Sigmoid colon (tissue), 7 donors: ENCODE data around the gene ACOT13. TPM values are rescaled to one million over a fixed set of nuclear protein-coding genes. Genes with fewer than 3 reads are reported as not detected.
"Not testable (repeated sequence)": the region's sequence is repeated elsewhere in the genome, so short reads cannot be mapped to it uniquely, and the experiment has no call there.

Source experiments
- DNase-seq: peaks from one replicate; pipeline ENCODE4 v3.0.0-alpha.2; 2019
- H3K27ac ChIP-seq, 4 donors: fragments of 200-600 bp; sonication (generic); one replicate each; pipeline ENCODE4 v1.5.1; 2016 to 2019; ENCODE audit warnings: mild to moderate bottlenecking in 1 of 4
- H3K27me3 ChIP-seq, 3 donors: fragments of 200-600 bp; sonication (generic); one replicate each; pipeline ENCODE4 v1.5.1; 2019; ENCODE audit warnings: mild to moderate bottlenecking in 1 of 3
- H3K36me3 ChIP-seq, 4 donors: fragments of 200-600 bp; sonication (generic); one replicate each; pipeline ENCODE4 v1.5.1; 2016 to 2019
- H3K4me1 ChIP-seq, 4 donors: fragments of 200-600 bp; sonication (generic); one replicate each; pipeline ENCODE4 v1.5.1; 2017 to 2019
- H3K4me3 ChIP-seq, 4 donors: fragments of 200-600 bp; sonication (generic); one replicate each; pipeline ENCODE4 v1.5.1; 2017 to 2019; ENCODE audit warnings: mild to moderate bottlenecking in 2 of 4, moderate library complexity in 1 of 4
- H3K9me3 ChIP-seq, 4 donors: fragments of 200-600 bp in 3 of 4; sonication (generic) in 3 of 4; one replicate each; pipeline versions ENCODE4 v1.5.1 to v1.6.1; 2013 to 2019
- EP300 ChIP-seq, 4 donors: sonication (generic); formaldehyde crosslinking; IDR thresholded peaks; one replicate each; pipeline ENCODE4 v1.6.1; 2017; ENCODE audit warnings: antibody characterized with exemption in 4 of 4
- POLR2A ChIP-seq, 2 donors: fragments of 450-650 bp; IDR thresholded peaks; one replicate each; pipeline ENCODE4 v1.6.1; 2016; ENCODE audit warnings: antibody characterized with exemption in 2 of 2, mild to moderate bottlenecking in 2 of 2, moderate library complexity in 2 of 2
- POLR2AphosphoS5 ChIP-seq, 4 donors: sonication (generic); formaldehyde crosslinking; IDR thresholded peaks; one replicate each; pipeline ENCODE4 v1.6.1; 2017; ENCODE audit warnings: antibody characterized with exemption in 4 of 4
- WGBS, 2 donors: extraction: QIAGEN DNeasy Blood & Tissue Kit; methylation state at CpG; one replicate each; pipeline ENCODE4 v1.1.7; 2013; 5-methylcytosine and 5-hydroxymethylcytosine counted together
- intact Hi-C: fragments of 100-400 bp; cut with DNase I; formaldehyde crosslinking; loops from one replicate; pipeline ENCODE4 v1.15.1; 2023
- polyA plus RNA-seq, 3 donors: library from polyadenylated mRNA; stranded (reverse); fragments of 200-250 nt; gene quantifications; one replicate each; pipeline ENCODE4 v1.2.3, GENCODE V29; 2013
- total RNA-seq, 4 donors: library from RNA; depleted of rRNA; stranded (reverse); fragments of >200 nt; gene quantifications; one replicate each; pipeline ENCODE4 v1.1.0, GENCODE V29; 2016
- TF ChIP-seq, protein P1 (sequence below), 4 experiments: fragments of 450-650 bp in 3 of 4; fragments of 200-600 bp in 1 of 4; IDR thresholded peaks; one replicate each; pipeline ENCODE4 v1.5.1; 2016 to 2019; ENCODE audit warnings: antibody characterized with exemption in 4 of 4, mild to moderate bottlenecking in 3 of 4, moderate library complexity in 2 of 4
- donor health status: healthy with polysubstance abuse.
- donor health status: Bipolar disorder and iron deficiency.
- donor health status: healthy.

ACOT13 gene
- total and polyA plus RNA-seq, 7 donors, result 5.3 to 48.6 (median 11.8) TPM

DNA sequence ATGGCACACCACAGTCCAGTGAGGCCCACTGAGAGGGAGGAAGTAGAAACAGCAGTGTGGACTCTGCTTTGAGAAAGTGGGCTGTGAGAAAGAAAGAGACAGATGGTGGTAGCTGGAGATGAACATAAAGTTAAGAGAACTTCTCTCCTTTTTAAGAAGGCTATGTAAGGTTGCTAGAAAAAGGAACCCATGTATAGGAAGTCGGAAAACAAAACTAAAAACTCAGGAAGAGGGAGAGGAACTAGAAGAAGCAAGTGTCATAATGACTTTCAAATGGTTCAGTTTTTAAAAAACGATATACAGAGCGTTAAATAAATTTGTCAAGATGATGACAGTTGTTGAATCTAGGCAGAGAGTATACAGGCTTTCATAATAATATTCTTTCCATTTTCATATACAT is 82.4 kb downstream of the ACOT13 start:
- TF ChIP-seq POLR2AphosphoS5 (IDR thresholded peaks at IDR 0.05), result no peak
- TF ChIP-seq, protein P1, sequence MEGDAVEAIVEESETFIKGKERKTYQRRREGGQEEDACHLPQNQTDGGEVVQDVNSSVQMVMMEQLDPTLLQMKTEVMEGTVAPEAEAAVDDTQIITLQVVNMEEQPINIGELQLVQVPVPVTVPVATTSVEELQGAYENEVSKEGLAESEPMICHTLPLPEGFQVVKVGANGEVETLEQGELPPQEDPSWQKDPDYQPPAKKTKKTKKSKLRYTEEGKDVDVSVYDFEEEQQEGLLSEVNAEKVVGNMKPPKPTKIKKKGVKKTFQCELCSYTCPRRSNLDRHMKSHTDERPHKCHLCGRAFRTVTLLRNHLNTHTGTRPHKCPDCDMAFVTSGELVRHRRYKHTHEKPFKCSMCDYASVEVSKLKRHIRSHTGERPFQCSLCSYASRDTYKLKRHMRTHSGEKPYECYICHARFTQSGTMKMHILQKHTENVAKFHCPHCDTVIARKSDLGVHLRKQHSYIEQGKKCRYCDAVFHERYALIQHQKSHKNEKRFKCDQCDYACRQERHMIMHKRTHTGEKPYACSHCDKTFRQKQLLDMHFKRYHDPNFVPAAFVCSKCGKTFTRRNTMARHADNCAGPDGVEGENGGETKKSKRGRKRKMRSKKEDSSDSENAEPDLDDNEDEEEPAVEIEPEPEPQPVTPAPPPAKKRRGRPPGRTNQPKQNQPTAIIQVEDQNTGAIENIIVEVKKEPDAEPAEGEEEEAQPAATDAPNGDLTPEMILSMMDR (IDR thresholded peaks at IDR 0.05), result no peak
- TF ChIP-seq EP300 (IDR thresholded peaks at IDR 0.05), result no peak
- TF ChIP-seq POLR2A (IDR thresholded peaks at IDR 0.05), result no peak
- H3K36me3 ChIP-seq, result no peaks in the 10 kb centered on the region
- DNase-seq, result no peak
- no peaks in the 10 kb centered on the region for H3K4me1 ChIP-seq
- H3K27me3 ChIP-seq, result no peaks in the 10 kb centered on the region
- no peak overlapping the region for H3K27ac ChIP-seq
- WGBS, 2 donors, result 62 to 86% methylated on average over 3 of the region's 3 CpGs
- no peaks in the 10 kb centered on the region for H3K9me3 ChIP-seq
- H3K4me3 ChIP-seq, result no peak overlapping the region
- intact Hi-C loops, result no loop called here

DNA sequence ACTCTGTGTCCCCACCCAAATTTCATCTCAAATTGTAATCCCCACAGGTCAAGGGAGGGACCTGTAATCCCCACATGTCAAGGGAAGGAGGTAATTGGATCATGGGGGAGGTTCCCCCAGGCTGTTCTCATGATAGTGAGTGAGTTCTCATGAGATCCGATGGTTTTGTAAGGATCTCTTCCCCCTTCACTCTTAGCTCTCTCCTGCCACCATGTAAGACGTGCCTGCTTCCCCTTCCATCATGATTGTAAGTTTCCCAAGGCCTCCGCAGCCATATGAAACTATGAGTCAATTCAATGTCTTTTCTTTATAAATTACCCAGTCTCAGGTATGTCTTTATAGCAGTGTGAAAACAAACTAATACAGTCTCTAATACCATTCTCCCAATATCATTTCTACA is 84.0 kb downstream of the ACOT13 start:
- H3K4me1 ChIP-seq, intact Hi-C loops: not testable (repeated sequence)
- 77 to 96% methylated on average over 3 of the region's 3 CpGs for WGBS, 2 donors

DNA sequence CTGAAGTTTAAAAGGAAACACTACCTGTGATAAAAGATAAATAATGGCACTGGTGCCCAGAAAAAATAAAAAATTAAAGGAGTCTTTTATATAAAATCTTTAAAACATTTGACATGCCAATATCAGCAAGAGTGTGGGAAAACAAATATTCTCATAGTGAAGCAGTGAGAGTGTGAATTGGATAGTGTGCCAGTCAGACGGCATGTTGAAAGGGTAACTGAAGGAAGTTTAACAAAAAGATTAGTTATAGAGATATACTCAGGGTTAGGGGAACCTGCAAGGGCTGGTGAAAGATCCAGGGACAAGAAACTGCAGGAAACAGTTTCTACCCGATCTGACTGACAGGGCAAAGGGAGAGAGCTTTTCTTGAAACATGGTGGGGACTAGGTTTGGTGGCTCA is 85.6 kb downstream of the ACOT13 start:
- intact Hi-C loops, result no loop called here
- TF ChIP-seq, protein P1 (IDR thresholded peaks at IDR 0.05), result no peak
- TF ChIP-seq EP300 (IDR thresholded peaks at IDR 0.05) (no peak), POLR2A (IDR thresholded peaks at IDR 0.05) (no peak), POLR2AphosphoS5 (IDR thresholded peaks at IDR 0.05) (no peak)
- no peaks in the 10 kb centered on the region for H3K27me3 ChIP-seq

More for the DNA sequence above, 84.0 kb downstream of the ACOT13 start:
- not testable (repeated sequence) for H3K4me3 ChIP-seq, H3K36me3 ChIP-seq, H3K27me3 ChIP-seq, H3K27ac ChIP-seq, DNase-seq, H3K9me3 ChIP-seq

DNA sequence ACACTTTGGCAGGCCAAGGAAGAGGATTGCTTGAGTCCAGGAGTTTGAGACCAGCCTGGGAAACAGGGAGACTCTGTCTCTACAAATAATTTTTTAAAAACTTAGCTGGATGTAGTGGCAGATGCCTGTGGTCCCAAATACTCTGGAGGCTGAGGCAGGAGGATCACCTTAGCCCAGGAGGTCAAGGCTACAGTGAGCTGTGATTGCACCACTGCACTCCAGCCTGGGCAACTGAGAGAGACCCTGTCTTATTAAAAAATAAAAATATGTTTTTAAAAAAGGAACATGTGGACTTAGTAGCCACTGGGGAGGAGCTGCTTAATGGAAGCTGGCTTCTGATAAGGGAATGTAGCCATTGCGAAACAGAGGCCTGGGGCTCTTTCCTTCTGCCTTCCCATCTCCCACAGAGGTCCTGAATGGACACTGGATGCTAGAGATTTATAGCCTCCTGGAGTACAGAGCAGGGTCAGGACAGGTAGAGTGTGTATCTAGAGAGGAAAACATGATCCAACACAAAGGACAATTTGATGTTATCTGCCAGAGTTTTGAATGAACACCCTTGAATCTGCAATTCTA is 86.1 kb downstream of the ACOT13 start:
- intact Hi-C loops, result no loop called here
- H3K27ac ChIP-seq, result no peak overlapping the region
- H3K36me3 ChIP-seq, result no peaks in the 10 kb centered on the region

More for the DNA sequence above, 85.6 kb downstream of the ACOT13 start:
- Histone ChIP-seq H3K27ac (no peak overlapping the region), H3K9me3 (no peaks in the 10 kb centered on the region), H3K4me3 (no peak overlapping the region), H3K36me3 (no peaks in the 10 kb centered on the region), H3K4me1 (no peaks in the 10 kb centered on the region)
- 65 to 73% methylated on average over 2 of the region's 2 CpGs for WGBS, 2 donors
- no peak for DNase-seq

DNA sequence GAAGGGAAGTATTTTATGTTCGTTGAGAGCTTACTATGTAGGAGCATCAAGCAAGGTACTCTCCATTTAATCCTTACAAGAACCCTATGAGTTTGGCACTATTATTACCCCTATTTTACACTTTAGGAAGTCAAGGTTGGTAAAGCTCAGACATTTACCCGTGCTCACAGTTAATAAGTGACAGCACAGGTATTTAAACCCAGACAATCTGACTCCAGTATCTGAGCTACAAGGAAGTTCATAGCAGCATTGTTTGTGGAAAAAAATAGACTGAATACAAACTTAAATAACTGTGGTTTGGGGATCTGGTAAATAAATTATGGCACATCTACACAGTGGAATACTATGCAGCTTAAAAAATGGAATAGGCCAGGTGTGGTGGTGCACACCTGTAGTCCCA is 86.7 kb downstream of the ACOT13 start:
- no peaks in the 10 kb centered on the region for H3K27me3 ChIP-seq
- no peaks in the 10 kb centered on the region for H3K36me3 ChIP-seq
- H3K27ac ChIP-seq, result no peak overlapping the region
- H3K4me3 ChIP-seq, result no peak overlapping the region
- intact Hi-C loops, result no loop called here
- TF ChIP-seq EP300 (IDR thresholded peaks at IDR 0.05), result no peak
- TF ChIP-seq, protein P1 (IDR thresholded peaks at IDR 0.05), result no peak
- no peak for TF ChIP-seq POLR2A (IDR thresholded peaks at IDR 0.05)
- TF ChIP-seq POLR2AphosphoS5 (IDR thresholded peaks at IDR 0.05), result no peak
- H3K4me1 ChIP-seq, result no peaks in the 10 kb centered on the region
- DNase-seq, result no peak
- 53 to 81% methylated on average over 2 of the region's 2 CpGs for WGBS, 2 donors
- H3K9me3 ChIP-seq, result no peaks in the 10 kb centered on the region

More for the DNA sequence above, 86.1 kb downstream of the ACOT13 start:
- no peak for TF ChIP-seq EP300 (IDR thresholded peaks at IDR 0.05)
- TF ChIP-seq POLR2AphosphoS5 (IDR thresholded peaks at IDR 0.05), result no peak
- TF ChIP-seq POLR2A (IDR thresholded peaks at IDR 0.05), result no peak
- TF ChIP-seq, protein P1 (IDR thresholded peaks at IDR 0.05), result no peak
- no peaks in the 10 kb centered on the region for H3K27me3 ChIP-seq
- no peaks in the 10 kb centered on the region for H3K9me3 ChIP-seq
- H3K4me1 ChIP-seq, result no peaks in the 10 kb centered on the region
- WGBS, 2 donors, result 100% methylated on average over 1 of the region's 1 CpG
- DNase-seq, result no peak
- H3K4me3 ChIP-seq, result no peak overlapping the region

DNA sequence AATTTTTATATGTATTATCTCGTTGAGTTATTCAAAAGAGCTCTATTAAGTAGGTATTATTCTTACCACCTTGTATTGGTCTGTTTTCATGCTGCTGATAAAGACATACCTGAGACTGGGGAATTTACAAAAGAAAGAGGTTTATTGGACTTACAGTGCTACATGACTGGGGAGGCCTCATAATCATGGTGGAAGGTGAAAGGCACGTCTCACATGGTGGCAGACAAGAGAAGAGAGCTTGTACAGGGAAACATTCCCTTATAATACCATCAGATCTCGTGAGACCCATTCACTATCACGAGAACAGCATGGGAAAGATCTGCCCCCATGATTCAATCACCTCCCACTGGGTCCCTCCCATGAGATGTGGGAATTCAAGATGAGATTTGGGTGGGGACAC is 87.5 kb downstream of the ACOT13 start:
- not testable (repeated sequence) for H3K27ac ChIP-seq

More for the DNA sequence above, 87.5 kb downstream of the ACOT13 start:
- H3K27me3 ChIP-seq, H3K36me3 ChIP-seq, H3K4me3 ChIP-seq, DNase-seq, H3K4me1 ChIP-seq, intact Hi-C loops, H3K9me3 ChIP-seq: not testable (repeated sequence)
- WGBS, 2 donors, result 93 to 95% methylated on average over 4 of the region's 4 CpGs
